ENCODE measurements around the gene GLP1R.

DNA sequence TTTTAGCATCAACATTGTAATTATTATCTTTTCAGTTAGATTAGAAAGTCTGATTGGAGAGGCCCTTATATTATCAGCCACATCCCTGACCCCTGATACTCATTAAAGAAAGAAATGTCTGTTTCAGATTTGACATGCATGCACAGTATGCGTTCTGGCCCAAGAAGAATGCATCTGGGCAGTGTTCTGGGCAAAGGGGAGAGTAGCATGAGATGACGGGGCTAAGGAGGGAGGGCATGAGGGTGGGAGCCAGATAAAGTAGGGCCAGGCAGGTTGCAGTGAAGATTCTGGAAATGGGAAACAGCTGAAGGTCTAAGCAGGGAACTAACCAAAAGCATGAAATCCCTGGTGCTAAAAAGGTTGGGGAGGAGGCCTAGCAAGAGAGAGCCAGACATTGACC lies 59.1 kb downstream of the GLP1R start:
- TF ChIP-seq CTCF (IDR thresholded peaks at IDR 0.05; ENCODE audit: low read depth, low read length, poor library complexity, severe bottlenecking) = no peak
- TF ChIP-seq EZH2phosphoT487 (IDR thresholded peaks at IDR 0.05; ENCODE audit: borderline replicate concordance, low read length) = no peak
